Central memory CD4-positive, alpha-beta T cell (primary cell): ENCODE results near the gene MTMR3.

Experiments
- DNase-seq: peaks from one replicate; pipeline ENCODE4 v3.0.0; 2022

The MTMR3 gene

DNA sequence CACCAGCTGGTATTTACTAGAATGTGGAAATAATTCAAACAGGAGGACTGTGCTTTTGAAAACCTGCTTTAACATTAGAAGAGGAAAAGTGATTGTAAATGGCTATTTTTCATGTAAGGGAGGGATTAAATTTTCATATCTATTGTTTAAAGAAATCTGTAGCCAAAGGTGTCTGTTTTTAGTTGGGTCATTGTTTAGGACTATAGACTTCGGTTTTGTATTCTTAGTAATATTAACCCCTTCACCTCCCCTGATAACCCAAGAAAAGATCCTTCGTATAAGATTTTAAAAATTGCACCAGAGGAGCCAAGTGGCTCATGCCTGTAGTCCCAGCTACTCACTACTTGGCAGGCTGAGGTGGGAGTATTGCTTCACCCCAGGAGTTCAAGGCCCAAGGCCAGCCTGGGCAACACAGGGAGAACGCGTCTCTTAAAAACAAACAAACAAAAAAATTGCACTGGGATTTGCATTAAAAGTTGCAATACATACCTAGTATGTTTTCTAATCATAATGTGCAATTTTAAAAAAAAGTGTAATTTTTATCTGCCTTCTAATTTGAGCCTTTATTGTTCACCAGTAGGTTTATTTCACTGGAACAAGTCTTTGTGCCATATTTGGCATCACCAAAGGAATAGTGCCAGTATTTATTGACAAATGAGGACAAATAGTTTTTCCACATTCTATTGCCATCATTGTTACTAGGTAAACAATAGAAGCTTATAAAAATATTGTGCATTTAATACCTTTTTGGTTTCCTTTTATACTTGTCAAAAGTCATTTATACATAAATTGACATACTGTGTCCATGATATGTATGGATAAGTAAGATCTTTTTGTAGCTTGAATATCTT is 34.3 kb downstream of the MTMR3 start:
- DNase-seq = no peak

GRCh38 chr22:29925402-29925801 is 42.4 kb downstream of the MTMR3 start:
- DNase-seq = no peak

- DNase-seq = no peak
Measured at GRCh38 chr22:29926057-29926456, 43.1 kb downstream of the MTMR3 start.

DNA sequence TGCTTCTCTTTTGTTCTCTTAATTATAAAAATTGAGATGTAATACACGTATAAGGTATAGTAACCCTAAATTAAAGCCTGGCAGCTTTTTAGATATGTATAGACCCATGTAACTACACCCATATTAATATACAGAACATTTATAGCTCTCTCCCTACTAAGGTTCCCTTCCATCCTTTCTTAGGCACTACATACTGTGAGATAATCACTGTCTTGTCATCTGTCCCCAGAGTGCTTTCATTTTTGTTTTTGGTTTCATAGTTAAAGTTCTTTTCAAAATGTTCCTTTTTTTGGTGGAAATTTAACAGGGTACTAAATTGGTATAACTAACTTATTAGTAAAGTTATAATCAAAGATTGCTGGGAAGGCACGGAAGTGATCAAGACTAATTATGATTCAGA is 49.2 kb downstream of the MTMR3 start:
- no peak for DNase-seq

DNA sequence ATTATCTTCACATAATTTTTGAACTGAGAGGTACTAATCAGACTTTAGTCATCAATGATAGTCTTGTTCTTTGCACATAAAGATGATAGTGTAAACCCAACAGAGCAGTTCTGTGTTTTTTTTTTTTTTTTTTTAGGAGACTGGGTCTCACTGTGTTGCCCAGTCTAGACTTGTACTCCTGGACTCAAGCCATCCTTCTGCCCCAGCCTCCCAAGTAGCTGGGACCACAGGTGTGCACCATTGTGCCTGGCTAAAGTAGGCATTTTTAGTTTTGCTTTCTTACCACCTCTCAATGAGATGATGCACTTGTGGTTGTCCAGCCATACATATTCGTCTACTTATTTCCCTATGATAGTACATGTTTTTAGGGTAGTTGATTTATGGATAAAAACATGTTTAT is 50.6 kb downstream of the MTMR3 start:
- no peak for DNase-seq

- DNase-seq = no peak
Measured at GRCh38 chr22:29934596-29934995, 51.6 kb downstream of the MTMR3 start.

GRCh38 chr22:29936186-29936585 is 53.2 kb downstream of the MTMR3 start:
- DNase-seq = no peak

DNA sequence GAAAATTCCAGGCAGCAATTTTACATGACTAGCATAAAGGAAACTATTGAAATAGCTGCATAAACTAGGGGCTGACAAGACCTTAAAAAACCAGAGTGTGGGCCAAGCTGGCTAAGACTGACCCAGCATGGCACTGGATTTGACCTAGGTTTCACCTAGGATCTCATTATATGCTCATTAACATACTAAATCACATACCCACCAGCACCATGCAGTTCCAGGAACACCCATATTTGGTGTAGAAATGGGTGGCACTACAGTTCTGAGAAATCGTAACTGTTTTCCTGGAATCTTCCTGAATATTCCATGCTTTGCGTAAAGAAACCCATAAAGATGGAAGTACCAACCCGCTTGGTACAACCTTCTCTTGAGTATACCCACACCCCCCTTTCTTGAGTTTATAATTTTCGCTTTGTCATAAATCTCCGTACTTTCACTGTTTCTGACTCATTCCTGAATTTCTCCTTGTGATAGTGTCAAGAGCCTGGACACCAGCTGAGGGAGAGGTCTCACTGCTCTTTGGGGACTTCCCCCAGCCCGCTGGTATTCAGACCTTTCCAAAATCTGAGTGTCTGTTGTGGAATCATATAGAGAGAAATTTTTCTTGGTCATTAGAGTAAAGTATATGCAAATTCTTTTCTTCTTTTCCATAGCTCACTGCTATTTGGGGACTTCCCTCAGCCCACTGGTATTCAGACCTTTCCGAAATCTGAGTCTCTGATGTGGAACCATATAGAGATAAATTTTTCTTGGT is 55.1 kb downstream of the MTMR3 start:
- DNase-seq = no peak

GRCh38 chr22:29940526-29940925 is 57.6 kb downstream of the MTMR3 start:
- no peak for DNase-seq

DNA sequence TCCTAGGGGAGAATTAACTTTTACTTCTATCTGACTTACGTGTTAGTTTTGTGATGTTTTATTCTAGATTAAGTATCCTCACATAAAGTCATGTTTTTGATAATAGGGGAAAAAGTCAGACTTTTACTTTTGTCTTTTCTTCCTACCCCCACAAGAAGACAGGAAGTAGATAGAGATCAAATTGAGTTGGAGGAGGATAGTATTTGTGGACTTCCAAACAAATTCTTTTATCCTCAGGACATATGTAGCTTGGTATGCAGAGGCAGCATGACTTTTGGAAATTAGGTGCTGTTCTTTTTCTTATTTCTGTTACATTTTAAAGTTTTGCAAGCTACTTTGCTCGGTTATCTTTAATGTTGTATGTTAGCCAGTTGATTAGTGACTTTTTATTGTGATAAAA is 61.4 kb downstream of the MTMR3 start:
- no peak for DNase-seq

DNA sequence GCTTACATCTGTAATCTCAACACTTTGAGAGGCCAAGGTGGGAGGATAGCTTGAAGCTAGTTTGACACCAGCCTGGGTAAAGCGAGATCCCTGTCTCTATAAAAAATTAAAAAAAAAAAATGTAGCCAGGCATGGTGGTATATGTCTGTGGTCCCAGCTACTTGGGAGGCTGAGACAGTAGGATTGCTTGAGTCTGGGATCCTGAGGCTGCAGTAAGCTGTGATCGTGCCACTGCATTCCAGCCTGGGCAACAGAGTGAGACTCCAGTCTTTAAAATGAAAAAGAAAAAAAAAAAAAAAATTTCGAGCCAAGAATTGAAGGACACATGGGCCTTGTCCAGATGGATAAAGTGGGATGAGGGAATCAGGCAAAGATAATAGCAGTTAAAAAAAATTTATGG is 62.5 kb downstream of the MTMR3 start:
- DNase-seq = no peak

DNA sequence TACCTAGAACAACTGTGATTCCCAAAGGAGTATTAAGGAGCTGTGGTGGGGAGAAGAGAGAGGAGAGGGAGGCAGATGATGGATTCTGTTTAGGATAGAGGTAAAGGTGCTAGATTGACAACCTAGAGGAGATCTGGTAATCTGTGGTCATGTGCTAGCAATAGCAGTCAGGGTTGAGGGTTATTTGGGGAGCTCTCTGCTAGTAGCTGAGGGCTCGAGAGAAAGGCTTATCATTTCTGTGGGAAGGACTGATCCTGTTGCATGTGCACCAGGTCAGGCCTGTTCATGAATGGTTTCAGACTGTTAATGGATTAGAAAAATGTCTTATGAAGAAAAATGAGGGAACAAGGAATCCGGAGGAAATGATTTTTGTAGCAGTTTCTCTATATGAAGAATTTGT is 63.2 kb downstream of the MTMR3 start:
- DNase-seq = no peak

GRCh38 chr22:29947410-29948384 is 64.7 kb downstream of the MTMR3 start:
- DNase-seq = no peak

DNA sequence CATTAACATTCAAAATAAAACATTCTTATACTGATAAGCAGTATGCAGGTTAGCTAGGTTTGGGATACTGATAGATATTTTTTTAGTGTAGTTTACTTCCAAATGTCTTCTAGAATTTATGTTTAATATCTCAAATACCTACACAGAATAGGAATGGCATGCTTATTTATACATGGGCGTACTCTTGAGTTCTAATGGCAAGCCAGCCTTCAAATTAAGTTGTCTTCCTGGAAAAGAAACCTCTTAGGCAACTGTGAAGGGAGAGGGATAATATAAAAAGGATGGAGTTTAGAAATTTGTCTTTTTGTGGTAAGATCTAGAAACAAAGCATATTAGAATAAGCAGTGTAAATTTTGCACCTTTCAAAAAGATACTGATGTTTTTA is 65.4 kb downstream of the MTMR3 start:
- no peak for DNase-seq

DNA sequence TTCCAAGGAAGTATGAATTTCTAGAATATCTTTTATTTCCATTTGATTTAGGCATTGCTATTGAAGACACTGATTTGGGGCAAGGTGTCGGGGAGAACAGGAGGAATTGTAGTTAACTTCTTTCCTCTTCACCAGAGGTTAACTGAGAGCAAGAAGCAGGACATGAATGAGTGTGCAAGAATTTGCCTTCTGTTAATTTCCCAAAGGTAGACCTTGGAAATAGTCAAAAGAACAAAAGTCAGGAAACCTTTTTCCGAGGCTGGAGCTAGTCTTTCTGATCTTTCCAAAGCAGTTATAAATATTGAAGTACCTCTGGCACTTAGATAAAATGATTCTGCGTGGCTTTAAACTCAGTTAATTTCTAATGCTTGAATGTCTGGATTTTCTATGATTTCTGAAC is 66.9 kb downstream of the MTMR3 start:
- no peak for DNase-seq

DNA sequence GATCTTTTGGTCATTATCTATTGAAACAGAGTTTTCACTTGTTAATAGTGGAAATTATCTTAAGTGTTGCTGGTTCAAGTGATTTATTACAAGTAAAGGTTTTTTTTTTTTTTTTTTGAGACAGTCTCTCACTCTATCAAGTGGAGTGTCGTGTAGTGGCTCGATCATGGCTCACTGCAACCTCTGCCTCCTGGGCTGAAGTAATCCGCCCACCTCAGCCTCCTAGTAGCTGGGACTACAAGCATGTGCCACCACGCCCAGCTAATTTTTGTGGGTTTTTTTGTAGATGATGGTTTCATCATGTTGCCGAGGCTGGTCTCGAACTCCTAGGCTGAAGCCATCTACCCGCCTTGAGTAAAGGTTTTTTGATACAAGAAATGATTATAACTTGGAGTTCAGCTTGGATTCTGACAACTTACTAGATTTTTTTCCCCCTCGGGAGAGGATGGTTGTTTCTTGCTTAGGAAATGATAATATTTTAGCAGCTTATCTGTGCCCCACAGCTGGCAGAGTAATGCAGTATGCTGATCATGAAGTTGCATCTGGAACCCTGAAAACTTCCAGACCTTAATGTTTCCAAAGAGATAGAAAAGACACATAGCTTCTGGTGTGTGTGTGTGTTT is 68.9 kb downstream of the MTMR3 start:
- no peak for DNase-seq

DNA sequence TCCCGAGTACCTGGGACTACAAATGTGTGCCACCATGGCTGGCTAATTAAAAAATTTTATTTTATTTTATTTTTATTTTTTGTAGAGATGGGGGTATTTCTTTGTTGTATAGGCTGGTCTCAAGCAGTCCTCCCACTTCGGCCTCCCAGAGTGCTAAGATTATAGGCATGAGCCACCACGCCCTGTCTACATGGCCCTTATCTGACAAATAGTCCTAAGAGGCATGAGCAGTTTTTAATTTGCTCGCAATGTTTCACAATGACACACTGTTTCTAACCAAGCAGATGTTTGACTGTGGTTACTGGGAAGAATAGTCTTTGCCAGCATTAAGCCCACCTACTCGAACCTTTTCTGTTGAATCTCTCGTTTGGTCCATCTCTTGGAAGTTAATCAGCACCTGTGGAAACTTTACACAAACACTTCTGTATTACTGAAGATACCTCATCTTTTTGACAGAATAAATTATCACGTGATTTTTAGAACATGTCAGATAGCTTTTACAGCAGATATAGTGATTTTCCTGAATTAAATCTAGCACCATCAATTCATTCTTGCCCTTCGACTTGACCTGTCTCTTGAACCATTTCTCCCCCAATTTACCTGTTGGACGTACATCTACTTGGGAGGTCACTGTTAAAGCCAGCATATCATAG is 71.4 kb downstream of the MTMR3 start:
- no peak for DNase-seq

GRCh38 chr22:29956680-29957079 is 73.7 kb downstream of the MTMR3 start:
- DNase-seq = no peak

DNA sequence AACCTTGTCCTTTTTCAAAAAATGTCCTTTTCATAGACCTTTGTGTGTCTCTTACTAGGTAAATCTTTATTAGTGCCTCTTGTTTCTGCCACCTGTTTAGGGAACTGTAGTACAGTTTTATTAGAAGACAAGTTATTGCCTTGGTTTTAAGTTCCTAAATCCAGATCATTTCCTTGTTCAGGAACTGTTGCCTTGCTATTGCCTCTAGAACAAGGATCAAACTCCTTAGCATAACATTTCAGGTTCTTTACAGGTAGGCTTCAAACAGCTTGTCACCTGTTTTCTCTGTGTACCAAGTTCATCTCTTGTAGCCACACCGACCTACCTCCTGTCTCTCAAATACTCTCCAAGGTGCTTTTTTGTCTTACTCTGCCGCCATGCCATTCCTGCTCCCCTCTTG is 75.2 kb downstream of the MTMR3 start:
- DNase-seq = no peak

- DNase-seq = no peak
Measured at GRCh38 chr22:29964776-29965175, 81.8 kb downstream of the MTMR3 start.

- no peak for DNase-seq
Measured at GRCh38 chr22:29967461-29967860, 84.5 kb downstream of the MTMR3 start.

DNA sequence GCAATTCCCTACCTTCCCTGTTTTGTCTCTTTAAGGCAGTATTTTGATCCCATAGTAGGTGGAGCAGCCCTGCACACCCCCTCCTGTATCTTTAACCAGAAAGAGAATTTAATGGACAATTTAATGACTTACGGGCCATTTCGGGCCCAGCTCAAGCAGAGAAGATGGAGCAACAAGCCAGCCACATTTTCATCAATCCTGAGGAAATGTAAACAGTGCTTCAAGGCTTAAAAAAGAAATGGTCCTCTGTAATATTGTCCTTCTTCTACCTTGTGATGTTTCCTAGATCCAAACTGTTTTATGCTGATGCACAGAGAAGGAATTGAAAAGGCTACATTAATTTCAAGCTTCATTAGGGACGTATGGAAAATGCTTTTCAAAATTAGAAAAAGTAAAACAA is 88.6 kb downstream of the MTMR3 start:
- no peak for DNase-seq
